GM21723 (cell line): ENCODE measurements around the gene RHOG.

Source experiments
- ATAC-seq: cut with Tn5 transposase; IDR thresholded peaks from one replicate; pipeline ENCODE4 v1.9.1; 2021; ENCODE audit warnings: mild to moderate bottlenecking, moderate library complexity; ENCODE audit not compliant: unreplicated experiment

The RHOG gene

GRCh38 chr11:3781423-3781822 is 59.3 kb downstream of the RHOG start:
- ATAC-seq: no peak
